Measurements from ENCODE around the gene MYEF2. TPM values are rescaled to one million over a fixed set of nuclear protein-coding genes. Genes with fewer than 3 reads are reported as not detected.

Gene MYEF2
- total RNA-seq, 1 experiment from 2014 or later = 37.3 TPM

DNA sequence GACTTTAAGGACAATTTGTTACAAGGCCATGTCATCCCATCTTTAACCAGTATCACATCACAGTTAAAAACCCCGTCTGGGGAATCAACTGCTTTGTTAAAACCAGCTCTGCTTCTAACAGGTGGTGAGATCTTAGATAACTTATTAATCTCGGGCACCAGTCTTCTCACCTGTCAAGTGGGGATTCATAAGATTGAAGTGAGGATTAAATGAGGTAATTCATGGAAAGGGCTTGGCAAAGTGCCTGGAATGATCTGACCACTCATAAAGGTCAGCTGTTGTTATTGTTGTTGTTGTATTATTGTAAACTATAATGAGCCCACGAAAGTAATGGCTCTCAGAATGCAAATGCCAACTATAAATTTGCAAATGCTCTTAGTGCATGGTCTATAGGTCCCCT is 87.4 kb downstream of the MYEF2 start:
- Mint-ChIP-seq H3K4me1 (ENCODE audit: low read depth, unreplicated experiment) (no peaks in the 10 kb centered on the region), H3K27me3 (ENCODE audit: insufficient read depth, unreplicated experiment) (peaks cover 20% of the 10 kb centered on the region), H3K9me3 (ENCODE audit: unreplicated experiment) (no peaks in the 10 kb centered on the region), H3K27ac (ENCODE audit: unreplicated experiment) (no peak overlapping the region), H3K36me3 (ENCODE audit: insufficient read depth, unreplicated experiment) (no peaks in the 10 kb centered on the region), H3K4me3 (ENCODE audit: unreplicated experiment) (no peak overlapping the region)
- H3K9me3 ChIP-seq = no peaks in the 10 kb centered on the region
- H3K27me3 ChIP-seq (replicated peaks; ENCODE audit: control insufficient read depth, insufficient read depth, low read length) = no peaks in the 10 kb centered on the region
- H3K4me3 ChIP-seq (ENCODE audit: low read depth, low read length) = no peak overlapping the region
- BruUV-seq (replicated peaks) = no TSS peak
- no peak for DNase-seq
- no peaks in the 10 kb centered on the region for H3K36me3 ChIP-seq (ENCODE audit: control insufficient read depth, insufficient read depth, low read length)
- intact Hi-C loops (cut with micrococcal nuclease; ENCODE audit: unreplicated experiment) = no loop called here
- ChIA-PET POLR2A (no interaction called here), CTCF (no interaction called here)
- TF ChIP-seq, protein P1, sequence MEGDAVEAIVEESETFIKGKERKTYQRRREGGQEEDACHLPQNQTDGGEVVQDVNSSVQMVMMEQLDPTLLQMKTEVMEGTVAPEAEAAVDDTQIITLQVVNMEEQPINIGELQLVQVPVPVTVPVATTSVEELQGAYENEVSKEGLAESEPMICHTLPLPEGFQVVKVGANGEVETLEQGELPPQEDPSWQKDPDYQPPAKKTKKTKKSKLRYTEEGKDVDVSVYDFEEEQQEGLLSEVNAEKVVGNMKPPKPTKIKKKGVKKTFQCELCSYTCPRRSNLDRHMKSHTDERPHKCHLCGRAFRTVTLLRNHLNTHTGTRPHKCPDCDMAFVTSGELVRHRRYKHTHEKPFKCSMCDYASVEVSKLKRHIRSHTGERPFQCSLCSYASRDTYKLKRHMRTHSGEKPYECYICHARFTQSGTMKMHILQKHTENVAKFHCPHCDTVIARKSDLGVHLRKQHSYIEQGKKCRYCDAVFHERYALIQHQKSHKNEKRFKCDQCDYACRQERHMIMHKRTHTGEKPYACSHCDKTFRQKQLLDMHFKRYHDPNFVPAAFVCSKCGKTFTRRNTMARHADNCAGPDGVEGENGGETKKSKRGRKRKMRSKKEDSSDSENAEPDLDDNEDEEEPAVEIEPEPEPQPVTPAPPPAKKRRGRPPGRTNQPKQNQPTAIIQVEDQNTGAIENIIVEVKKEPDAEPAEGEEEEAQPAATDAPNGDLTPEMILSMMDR (IDR thresholded peaks at IDR 0.05; ENCODE audit: insufficient read depth in 1 of 2, low read depth in 1 of 2, low read length in 1 of 2, severe bottlenecking in 1 of 2, unreplicated experiment in 1 of 2) = no peak
- no peaks in the 10 kb centered on the region for H3K4me1 ChIP-seq

DNA sequence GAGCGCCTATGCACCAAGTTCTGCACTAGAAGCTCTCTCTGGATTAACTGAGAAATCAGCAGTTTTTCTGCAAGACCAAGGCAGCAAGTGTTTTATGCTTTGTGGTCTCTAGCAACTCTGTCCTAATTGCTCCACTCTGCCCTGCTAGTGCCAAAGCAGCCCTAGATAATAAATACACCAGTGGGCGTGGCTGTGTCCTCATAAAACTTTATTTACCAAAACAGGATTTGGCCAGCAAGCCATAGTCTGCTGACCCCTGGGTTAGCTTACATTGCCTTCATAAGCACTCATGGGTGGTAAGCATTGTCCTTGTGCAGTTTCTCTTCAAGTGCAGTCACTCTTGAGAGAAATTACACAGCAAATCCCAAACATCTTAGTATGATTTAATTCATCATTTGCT is 88.0 kb downstream of the MYEF2 start:
- no peaks in the 10 kb centered on the region for H3K36me3 Mint-ChIP-seq (ENCODE audit: insufficient read depth, unreplicated experiment)
- CTCF ChIA-PET = no interaction called here
- no peak overlapping the region for H3K27ac Mint-ChIP-seq (ENCODE audit: unreplicated experiment)
- peaks cover 17% of the 10 kb centered on the region for H3K27me3 Mint-ChIP-seq (ENCODE audit: insufficient read depth, unreplicated experiment)
- no peak overlapping the region for H3K4me3 Mint-ChIP-seq (ENCODE audit: unreplicated experiment)
- TF ChIP-seq, protein P1 (IDR thresholded peaks at IDR 0.05; ENCODE audit: insufficient read depth in 1 of 2, low read depth in 1 of 2, low read length in 1 of 2, severe bottlenecking in 1 of 2, unreplicated experiment in 1 of 2) = no peak
- H3K4me1 Mint-ChIP-seq (ENCODE audit: low read depth, unreplicated experiment) = no peaks in the 10 kb centered on the region
- H3K4me1 ChIP-seq = no peaks in the 10 kb centered on the region
- intact Hi-C loops (cut with micrococcal nuclease; ENCODE audit: unreplicated experiment) = no loop called here
- POLR2A ChIA-PET = no interaction called here
- DNase-seq = no peak
- BruUV-seq (replicated peaks) = no TSS peak
- H3K27me3 ChIP-seq (replicated peaks; ENCODE audit: control insufficient read depth, insufficient read depth, low read length) = no peaks in the 10 kb centered on the region
- no peaks in the 10 kb centered on the region for H3K9me3 Mint-ChIP-seq (ENCODE audit: unreplicated experiment)
- H3K4me3 ChIP-seq (ENCODE audit: low read depth, low read length) = no peak overlapping the region
- H3K9me3 ChIP-seq = no peaks in the 10 kb centered on the region
- H3K36me3 ChIP-seq (ENCODE audit: control insufficient read depth, insufficient read depth, low read length) = no peaks in the 10 kb centered on the region

DNA sequence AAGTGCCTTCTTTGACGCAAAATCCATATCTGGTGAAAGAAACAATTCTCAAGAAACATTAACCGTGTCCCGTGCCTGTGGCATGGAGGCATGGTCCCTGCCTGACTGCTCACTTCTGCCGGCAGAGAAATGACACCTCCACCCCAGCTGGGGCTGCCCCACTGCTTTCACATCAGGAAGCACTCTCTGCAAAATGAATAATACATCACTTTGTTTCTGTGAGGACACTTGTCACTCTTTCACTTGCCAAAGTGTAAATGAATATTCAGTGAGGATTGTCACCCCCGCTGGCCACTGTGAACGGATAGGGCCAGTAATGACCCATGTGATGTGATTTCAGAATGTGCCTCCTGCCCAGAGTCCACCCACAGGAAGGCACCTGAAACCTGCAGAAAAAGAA is 88.4 kb downstream of the MYEF2 start:
- no peak for DNase-seq
- POLR2A ChIA-PET = no interaction called here

More for the DNA sequence above, 88.4 kb downstream of the MYEF2 start:
- CTCF ChIA-PET = no interaction called here
- intact Hi-C loops (cut with micrococcal nuclease; ENCODE audit: unreplicated experiment) = no loop called here
- BruUV-seq (replicated peaks) = no TSS peak
- H3K4me1 ChIP-seq = no peaks in the 10 kb centered on the region
- H3K9me3 Mint-ChIP-seq (ENCODE audit: unreplicated experiment) = no peaks in the 10 kb centered on the region
- no peaks in the 10 kb centered on the region for H3K27me3 ChIP-seq (replicated peaks; ENCODE audit: control insufficient read depth, insufficient read depth, low read length)
- TF ChIP-seq, protein P1 (IDR thresholded peaks at IDR 0.05; ENCODE audit: insufficient read depth in 1 of 2, low read depth in 1 of 2, low read length in 1 of 2, severe bottlenecking in 1 of 2, unreplicated experiment in 1 of 2) = no peak
- H3K36me3 Mint-ChIP-seq (ENCODE audit: insufficient read depth, unreplicated experiment) = no peaks in the 10 kb centered on the region
- H3K9me3 ChIP-seq = no peaks in the 10 kb centered on the region
- H3K27ac Mint-ChIP-seq (ENCODE audit: unreplicated experiment) = no peak overlapping the region
- no peaks in the 10 kb centered on the region for H3K36me3 ChIP-seq (ENCODE audit: control insufficient read depth, insufficient read depth, low read length)
- peaks cover 14% of the 10 kb centered on the region for H3K27me3 Mint-ChIP-seq (ENCODE audit: insufficient read depth, unreplicated experiment)
- H3K4me1 Mint-ChIP-seq (ENCODE audit: low read depth, unreplicated experiment) = no peaks in the 10 kb centered on the region
- H3K4me3 Mint-ChIP-seq (ENCODE audit: unreplicated experiment) = no peak overlapping the region
- no peak overlapping the region for H3K4me3 ChIP-seq (ENCODE audit: low read depth, low read length)
